HL-60 (cell line): ENCODE results near the gene KMT2E.

Experiments
- DNase-seq, 2 experiments: peaks; one replicate each; pipeline ENCODE4 v3.0.0-alpha.2; 2010 to 2020; ENCODE audit warnings: low read depth in 1 of 2, low spot score in 1 of 2
- H3K27ac ChIP-seq: fragments of 250-450 bp; sonication (Bioruptor Pico); replicated peaks from 2 replicates; pipeline ENCODE4 v1.5.1; 2020; ENCODE audit warnings: mild to moderate bottlenecking, moderate library complexity
- H3K27me3 ChIP-seq: fragments of 250-450 bp; sonication (Bioruptor Pico); 2 replicates; pipeline ENCODE4 v1.5.1; 2021; ENCODE audit warnings: mild to moderate bottlenecking, moderate library complexity; ENCODE audit not compliant: insufficient read depth, poor library complexity, severe bottlenecking
- H3K4me3 ChIP-seq: replicated peaks from 2 replicates; pipeline ENCODE4 v1.5.1; 2011; ENCODE audit warnings: mild to moderate bottlenecking, control low read depth, low read length; ENCODE audit not compliant: insufficient read depth
- GABPA ChIP-seq: IDR thresholded peaks from 2 replicates; pipeline ENCODE4 v1.6.1; 2012; ENCODE audit warnings: low read depth
- POLR2AphosphoS5 ChIP-seq: IDR thresholded peaks from 2 replicates; pipeline ENCODE4 v1.6.1; 2012; ENCODE audit warnings: low read depth
- SPI1 ChIP-seq: IDR thresholded peaks from 2 replicates; pipeline ENCODE4 v1.6.1; 2012; ENCODE audit warnings: low read depth, mild to moderate bottlenecking, borderline replicate concordance
- TF ChIP-seq, protein P1 (sequence below): IDR thresholded peaks from one replicate; pipeline ENCODE4 v1.5.1; 2011; ENCODE audit warnings: low read length, control low read depth, inconsistent platforms; ENCODE audit not compliant: insufficient read depth
- TF ChIP-seq, protein P2 (sequence below): IDR thresholded peaks from 2 replicates; pipeline ENCODE4 v1.6.1; 2012; ENCODE audit warnings: low read depth; ENCODE audit not compliant: insufficient replicate concordance

The KMT2E gene

GRCh38 chr7:105131890-105132289 lies 117.9 kb downstream of the KMT2E start:
- Histone ChIP-seq H3K27me3 (no peaks in the 10 kb centered on the region), H3K4me3 (no peak overlapping the region), H3K27ac (no peak overlapping the region)
- no peak for DNase-seq
- TF ChIP-seq, protein P1, sequence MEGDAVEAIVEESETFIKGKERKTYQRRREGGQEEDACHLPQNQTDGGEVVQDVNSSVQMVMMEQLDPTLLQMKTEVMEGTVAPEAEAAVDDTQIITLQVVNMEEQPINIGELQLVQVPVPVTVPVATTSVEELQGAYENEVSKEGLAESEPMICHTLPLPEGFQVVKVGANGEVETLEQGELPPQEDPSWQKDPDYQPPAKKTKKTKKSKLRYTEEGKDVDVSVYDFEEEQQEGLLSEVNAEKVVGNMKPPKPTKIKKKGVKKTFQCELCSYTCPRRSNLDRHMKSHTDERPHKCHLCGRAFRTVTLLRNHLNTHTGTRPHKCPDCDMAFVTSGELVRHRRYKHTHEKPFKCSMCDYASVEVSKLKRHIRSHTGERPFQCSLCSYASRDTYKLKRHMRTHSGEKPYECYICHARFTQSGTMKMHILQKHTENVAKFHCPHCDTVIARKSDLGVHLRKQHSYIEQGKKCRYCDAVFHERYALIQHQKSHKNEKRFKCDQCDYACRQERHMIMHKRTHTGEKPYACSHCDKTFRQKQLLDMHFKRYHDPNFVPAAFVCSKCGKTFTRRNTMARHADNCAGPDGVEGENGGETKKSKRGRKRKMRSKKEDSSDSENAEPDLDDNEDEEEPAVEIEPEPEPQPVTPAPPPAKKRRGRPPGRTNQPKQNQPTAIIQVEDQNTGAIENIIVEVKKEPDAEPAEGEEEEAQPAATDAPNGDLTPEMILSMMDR = no peak
- no peak for TF ChIP-seq POLR2AphosphoS5
- TF ChIP-seq, protein P2, sequence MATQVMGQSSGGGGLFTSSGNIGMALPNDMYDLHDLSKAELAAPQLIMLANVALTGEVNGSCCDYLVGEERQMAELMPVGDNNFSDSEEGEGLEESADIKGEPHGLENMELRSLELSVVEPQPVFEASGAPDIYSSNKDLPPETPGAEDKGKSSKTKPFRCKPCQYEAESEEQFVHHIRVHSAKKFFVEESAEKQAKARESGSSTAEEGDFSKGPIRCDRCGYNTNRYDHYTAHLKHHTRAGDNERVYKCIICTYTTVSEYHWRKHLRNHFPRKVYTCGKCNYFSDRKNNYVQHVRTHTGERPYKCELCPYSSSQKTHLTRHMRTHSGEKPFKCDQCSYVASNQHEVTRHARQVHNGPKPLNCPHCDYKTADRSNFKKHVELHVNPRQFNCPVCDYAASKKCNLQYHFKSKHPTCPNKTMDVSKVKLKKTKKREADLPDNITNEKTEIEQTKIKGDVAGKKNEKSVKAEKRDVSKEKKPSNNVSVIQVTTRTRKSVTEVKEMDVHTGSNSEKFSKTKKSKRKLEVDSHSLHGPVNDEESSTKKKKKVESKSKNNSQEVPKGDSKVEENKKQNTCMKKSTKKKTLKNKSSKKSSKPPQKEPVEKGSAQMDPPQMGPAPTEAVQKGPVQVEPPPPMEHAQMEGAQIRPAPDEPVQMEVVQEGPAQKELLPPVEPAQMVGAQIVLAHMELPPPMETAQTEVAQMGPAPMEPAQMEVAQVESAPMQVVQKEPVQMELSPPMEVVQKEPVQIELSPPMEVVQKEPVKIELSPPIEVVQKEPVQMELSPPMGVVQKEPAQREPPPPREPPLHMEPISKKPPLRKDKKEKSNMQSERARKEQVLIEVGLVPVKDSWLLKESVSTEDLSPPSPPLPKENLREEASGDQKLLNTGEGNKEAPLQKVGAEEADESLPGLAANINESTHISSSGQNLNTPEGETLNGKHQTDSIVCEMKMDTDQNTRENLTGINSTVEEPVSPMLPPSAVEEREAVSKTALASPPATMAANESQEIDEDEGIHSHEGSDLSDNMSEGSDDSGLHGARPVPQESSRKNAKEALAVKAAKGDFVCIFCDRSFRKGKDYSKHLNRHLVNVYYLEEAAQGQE = no peak
- TF ChIP-seq SPI1 = no peak
- TF ChIP-seq GABPA = no peak

DNA sequence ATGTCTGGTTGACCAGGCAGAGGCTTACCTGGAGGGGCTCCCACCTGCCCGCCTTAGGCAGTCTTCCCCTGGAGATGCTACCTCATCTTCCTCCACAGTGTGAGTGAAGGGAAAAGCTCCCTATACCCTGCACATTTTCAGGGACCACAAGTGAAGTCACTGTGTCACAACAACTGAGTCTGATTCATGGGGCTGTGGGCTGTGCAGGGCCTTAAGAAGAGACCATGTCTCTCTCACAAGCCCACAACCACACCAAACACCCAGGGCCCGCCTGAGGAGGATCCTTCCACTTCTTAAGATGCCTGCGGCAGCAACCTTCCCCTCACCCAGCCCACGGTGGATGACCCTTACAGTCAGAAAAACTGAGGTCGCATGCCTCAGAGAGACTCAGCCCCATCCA lies 118.3 kb downstream of the KMT2E start:
- H3K4me3 ChIP-seq = no peak overlapping the region
- H3K27me3 ChIP-seq = no peaks in the 10 kb centered on the region
- no peak overlapping the region for H3K27ac ChIP-seq
- no peak for DNase-seq
- TF ChIP-seq SPI1 (no peak), POLR2AphosphoS5 (no peak), GABPA (no peak)
- TF ChIP-seq, protein P2 = no peak
- TF ChIP-seq, protein P1 = no peak

GRCh38 chr7:105132835-105133234 lies 118.8 kb downstream of the KMT2E start:
- H3K27me3 ChIP-seq = no peaks in the 10 kb centered on the region
- H3K4me3 ChIP-seq = no peak overlapping the region
- TF ChIP-seq, protein P1 = no peak
- TF ChIP-seq GABPA = no peak
- no peak for DNase-seq
- H3K27ac ChIP-seq = no peak overlapping the region

DNA sequence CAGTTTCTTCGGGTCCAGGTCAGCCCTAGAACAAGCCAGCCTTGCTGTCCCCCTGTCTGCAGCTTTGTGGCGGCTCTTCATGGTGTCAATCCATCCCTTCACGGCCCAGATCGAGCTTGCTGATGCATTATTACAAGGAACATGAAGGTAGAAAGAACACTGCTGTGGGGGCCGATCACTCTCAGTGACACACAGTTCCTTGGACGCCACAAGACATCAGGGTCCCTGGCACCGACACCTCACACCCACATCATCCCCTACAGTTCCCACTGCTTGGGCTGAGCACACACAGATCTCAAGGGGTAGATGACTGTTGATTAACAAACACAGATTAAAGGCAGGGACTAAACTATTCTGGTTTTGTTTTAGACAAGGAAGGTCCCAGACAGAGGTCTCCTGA lies 119.4 kb downstream of the KMT2E start:
- no peaks in the 10 kb centered on the region for H3K27me3 ChIP-seq
- no peak overlapping the region for H3K4me3 ChIP-seq
- H3K27ac ChIP-seq = no peak overlapping the region
- DNase-seq = no peak
- TF ChIP-seq, protein P2 = no peak
- TF ChIP-seq, protein P1 = no peak
- TF ChIP-seq SPI1 (no peak), GABPA (no peak), POLR2AphosphoS5 (no peak)
